Erythroblast (primary cell): ENCODE results near the gene UPF1.

Experiments used
- GATA1 ChIP-seq: IDR thresholded peaks from 2 replicates; pipeline ENCODE4 v1.6.1; 2011; ENCODE audit warnings: low read depth, mild to moderate bottlenecking, control low read depth, low read length, moderate library complexity
- POLR2A ChIP-seq: IDR thresholded peaks from 2 replicates; pipeline ENCODE4 v1.6.1; 2011; ENCODE audit warnings: mild to moderate bottlenecking, low read length

- TF ChIP-seq POLR2A (no peak), GATA1 (no peak)
Measured at GRCh38 chr19:18785179-18786124, 46.3 kb upstream of the UPF1 start.
